Activated naive CD8-positive, alpha-beta T cell treated with anti-CD3 and anti-CD28 coated beads for 36 hours (primary cell): Measurements from ENCODE around the gene PRSS2. TPM values are rescaled to one million over a fixed set of nuclear protein-coding genes. Genes with fewer than 3 reads are reported as not detected.
A peak's percentile ranks its signal among the peaks of the same experiment; 100 is the strongest.
"Not testable (repeated sequence)": the region's sequence is repeated elsewhere in the genome, so short reads cannot be mapped to it uniquely, and the experiment has no call there.

Source experiments
- DNase-seq: peaks from one replicate; pipeline ENCODE4 v3.0.0; 2021
- H3K27ac Mint-ChIP-seq: one replicate; pipeline ENCODE4 v1.8.0; 2022; ENCODE audit warnings: mild to moderate bottlenecking, moderate library complexity, mixed read lengths
- H3K27me3 Mint-ChIP-seq: one replicate; pipeline ENCODE4 v1.8.0; 2022; ENCODE audit warnings: mild to moderate bottlenecking, mixed read lengths
- H3K36me3 Mint-ChIP-seq: one replicate; pipeline ENCODE4 v1.8.0; 2021; ENCODE audit warnings: mild to moderate bottlenecking, mixed read lengths
- H3K4me1 Mint-ChIP-seq: one replicate; pipeline ENCODE4 v1.8.0; 2021; ENCODE audit warnings: mixed read lengths
- H3K4me3 Mint-ChIP-seq: one replicate; pipeline ENCODE4 v1.8.0; 2022; ENCODE audit warnings: mild to moderate bottlenecking, moderate library complexity, mixed read lengths
- H3K9me3 Mint-ChIP-seq: one replicate; pipeline ENCODE4 v1.8.0; 2022; ENCODE audit warnings: mixed read lengths
- total RNA-seq, 2 experiments: library from RNA; stranded (reverse); gene quantifications; one replicate each; pipeline ENCODE4 v1.2.3, GENCODE V29; 2021

Gene PRSS2
- total RNA-seq, result not detected

- no peak for DNase-seq
- Mint-ChIP-seq H3K4me3 (no peak within 1 kb of the TSS), H3K27me3 (no peaks in the 10 kb centered on the region), H3K4me1 (peaks cover 4% of the 10 kb centered on the region), H3K27ac (no peak within 1 kb of the TSS), H3K9me3 (no peaks in the 10 kb centered on the region), H3K36me3 (peaks cover 2% of the 10 kb centered on the region)
Observed at GRCh38 chr7:142770661-142771352, at the start of gene PRSS2. Gene PRSS2 (plus strand): TSS chr7:142770970. CDS start chr7:142770983, 13 bp downstream.

GRCh38 chr7:142720986-142721385 is 49.8 kb upstream of the PRSS2 start:
- Mint-ChIP-seq H3K9me3 (no peaks in the 10 kb centered on the region), H3K27me3 (peaks cover 3% of the 10 kb centered on the region), H3K4me3 (peak overlapping the region; percentile 61), H3K36me3 (no peaks in the 10 kb centered on the region), H3K4me1 (peaks cover 10% of the 10 kb centered on the region), H3K27ac (peak overlapping the region; percentile 20)
- DNase-seq, result no peak

- peak overlapping the region; percentile 78 for H3K4me3 Mint-ChIP-seq
- peaks cover 5% of the 10 kb centered on the region for H3K4me1 Mint-ChIP-seq
- H3K36me3 Mint-ChIP-seq, result no peaks in the 10 kb centered on the region
- H3K27ac Mint-ChIP-seq, result peak overlapping the region; percentile 65
- H3K27me3 Mint-ChIP-seq, result peaks cover 3% of the 10 kb centered on the region
- no peaks in the 10 kb centered on the region for H3K9me3 Mint-ChIP-seq
- DNase-seq, result no peak
Observed at GRCh38 chr7:142722248-142722794, 48.4 kb upstream of the PRSS2 start.

GRCh38 chr7:142733271-142733670 is 37.5 kb upstream of the PRSS2 start:
- no peaks in the 10 kb centered on the region for H3K9me3 Mint-ChIP-seq
- no peak overlapping the region for H3K27ac Mint-ChIP-seq
- H3K4me1 Mint-ChIP-seq, result no peaks in the 10 kb centered on the region
- H3K36me3 Mint-ChIP-seq, result no peaks in the 10 kb centered on the region
- H3K27me3 Mint-ChIP-seq, result no peaks in the 10 kb centered on the region
- no peak for DNase-seq
- H3K4me3 Mint-ChIP-seq, result no peak overlapping the region

GRCh38 chr7:142739923-142740492 is 30.8 kb upstream of the PRSS2 start:
- Mint-ChIP-seq H3K9me3 (no peaks in the 10 kb centered on the region), H3K4me1 (peaks cover 11% of the 10 kb centered on the region), H3K36me3 (no peaks in the 10 kb centered on the region), H3K27ac (peak overlapping the region; percentile 38), H3K4me3 (peak overlapping the region; percentile 29), H3K27me3 (no peaks in the 10 kb centered on the region)
- no peak for DNase-seq

- Mint-ChIP-seq H3K9me3 (no peaks in the 10 kb centered on the region), H3K4me1 (peaks cover 11% of the 10 kb centered on the region), H3K4me3 (no peak overlapping the region), H3K36me3 (no peaks in the 10 kb centered on the region), H3K27me3 (no peaks in the 10 kb centered on the region), H3K27ac (no peak overlapping the region)
- DNase-seq, result no peak
Observed at GRCh38 chr7:142740786-142741185, 30.0 kb upstream of the PRSS2 start.

GRCh38 chr7:142741932-142742331 is 28.8 kb upstream of the PRSS2 start:
- peaks cover 11% of the 10 kb centered on the region for H3K4me1 Mint-ChIP-seq
- not testable (repeated sequence) for H3K36me3 Mint-ChIP-seq, H3K4me3 Mint-ChIP-seq, H3K27me3 Mint-ChIP-seq, DNase-seq, H3K9me3 Mint-ChIP-seq, H3K27ac Mint-ChIP-seq

GRCh38 chr7:142745091-142745635 is 25.6 kb upstream of the PRSS2 start:
- Mint-ChIP-seq H3K4me1 (peaks cover 4% of the 10 kb centered on the region), H3K27ac (no peak overlapping the region), H3K27me3 (no peaks in the 10 kb centered on the region), H3K4me3 (no peak overlapping the region), H3K9me3 (no peaks in the 10 kb centered on the region), H3K36me3 (no peaks in the 10 kb centered on the region)
- DNase-seq, result no peak

- H3K36me3 Mint-ChIP-seq, result no peaks in the 10 kb centered on the region
- H3K4me1 Mint-ChIP-seq, result peaks cover 2% of the 10 kb centered on the region
- H3K27ac Mint-ChIP-seq, result no peak overlapping the region
- H3K27me3 Mint-ChIP-seq, result no peaks in the 10 kb centered on the region
- no peak overlapping the region for H3K4me3 Mint-ChIP-seq
- DNase-seq, result no peak
- H3K9me3 Mint-ChIP-seq, result no peaks in the 10 kb centered on the region
Observed at GRCh38 chr7:142745745-142746144, 25.0 kb upstream of the PRSS2 start.

- no peak for DNase-seq
- no peaks in the 10 kb centered on the region for H3K4me1 Mint-ChIP-seq
- no peak overlapping the region for H3K27ac Mint-ChIP-seq
- no peak overlapping the region for H3K4me3 Mint-ChIP-seq
- no peaks in the 10 kb centered on the region for H3K27me3 Mint-ChIP-seq
- H3K36me3 Mint-ChIP-seq, result no peaks in the 10 kb centered on the region
- H3K9me3 Mint-ChIP-seq, result no peaks in the 10 kb centered on the region
Observed at GRCh38 chr7:142746264-142746663, 24.5 kb upstream of the PRSS2 start.

GRCh38 chr7:142748410-142748809 is 22.4 kb upstream of the PRSS2 start:
- H3K9me3 Mint-ChIP-seq, H3K27ac Mint-ChIP-seq, H3K4me3 Mint-ChIP-seq, DNase-seq, H3K27me3 Mint-ChIP-seq, H3K36me3 Mint-ChIP-seq, H3K4me1 Mint-ChIP-seq: not testable (repeated sequence)

GRCh38 chr7:142749218-142749993 is 21.4 kb upstream of the PRSS2 start, which contains the start of gene PRSS1:
Gene PRSS1 (plus strand): TSS chr7:142749472. CDS start chr7:142749485, 13 bp downstream.
- Mint-ChIP-seq H3K36me3 (no peaks in the 10 kb centered on the region), H3K4me3 (no peak within 1 kb of the TSS), H3K27ac (no peak within 1 kb of the TSS), H3K27me3 (no peaks in the 10 kb centered on the region), H3K9me3 (no peaks in the 10 kb centered on the region), H3K4me1 (no peaks in the 10 kb centered on the region)
- DNase-seq, result no peak

GRCh38 chr7:142750321-142750938 is 20.3 kb upstream of the PRSS2 start:
- no peak for DNase-seq
- Mint-ChIP-seq H3K36me3 (no peaks in the 10 kb centered on the region), H3K4me1 (no peaks in the 10 kb centered on the region), H3K4me3 (no peak overlapping the region), H3K27me3 (no peaks in the 10 kb centered on the region), H3K9me3 (no peaks in the 10 kb centered on the region), H3K27ac (no peak overlapping the region)

GRCh38 chr7:142751526-142752175 is 19.1 kb upstream of the PRSS2 start:
- not testable (repeated sequence) for DNase-seq, H3K36me3 Mint-ChIP-seq, H3K27me3 Mint-ChIP-seq, H3K4me1 Mint-ChIP-seq, H3K27ac Mint-ChIP-seq, H3K9me3 Mint-ChIP-seq, H3K4me3 Mint-ChIP-seq
